Right cardiac atrium (tissue), 5 donors: Measurements from ENCODE around the gene UNC119. TPM values are rescaled to one million over a fixed set of nuclear protein-coding genes. Genes with fewer than 3 reads are reported as not detected.
A peak's percentile ranks its signal among the peaks of the same experiment; 100 is the strongest.
"Not testable (repeated sequence)": the region's sequence is repeated elsewhere in the genome, so short reads cannot be mapped to it uniquely, and the experiment has no call there.

Experiments used
- ATAC-seq, 2 donors: fragments of 200-7000 bp; cut with Tn5 transposase; one replicate each; pipeline versions ENCODE4 v1.8.0 to v1.9.1; 2020; ENCODE audit warnings: moderate library complexity in 2 of 2, mild to moderate bottlenecking in 1 of 2
- DNase-seq, 3 donors: peaks; one replicate each; pipeline ENCODE4 v3.0.0-alpha.2; 2020
- H3K27ac ChIP-seq: one replicate; pipeline ENCODE4 v1.5.1; 2013; ENCODE audit warnings: mild to moderate bottlenecking, low read length, control low read depth, moderate library complexity
- H3K27me3 ChIP-seq: one replicate; pipeline ENCODE4 v1.6.1; 2013; ENCODE audit not compliant: control insufficient read depth, insufficient read depth
- H3K4me1 ChIP-seq: one replicate; pipeline ENCODE4 v1.6.1; 2013; ENCODE audit warnings: low read length; ENCODE audit not compliant: control insufficient read depth, insufficient read depth
- H3K4me3 ChIP-seq: one replicate; pipeline ENCODE4 v1.5.1; 2013; ENCODE audit warnings: low read length, control low read depth
- H3K9me3 ChIP-seq: one replicate; pipeline ENCODE4 v1.6.1; 2013; ENCODE audit warnings: low read length; ENCODE audit not compliant: control insufficient read depth
- WGBS: extraction: QIAGEN DNeasy Blood & Tissue Kit; methylation state at CpG from one replicate; pipeline ENCODE4 v1.1.7; 2013; 5-methylcytosine and 5-hydroxymethylcytosine counted together
- intact Hi-C, 4 donors: fragments of 100-400 bp; cut with DNase I; formaldehyde crosslinking; loops; one replicate each; pipeline versions ENCODE4 v1.11.0 to v1.14.0; 2022 to 2023
- polyA plus RNA-seq: library from polyadenylated mRNA; stranded (reverse); fragments of 200-250 nt; gene quantifications from one replicate; pipeline ENCODE4 v1.2.3, GENCODE V29; 2013
- total RNA-seq, 4 donors: library from RNA; stranded (reverse); fragmentation: NEBNext Ultra II Directional; extraction: Animal tissue kit (Norgen Biotek cat#: 25700); gene quantifications; one replicate each; pipeline ENCODE4 v1.2.1, GENCODE V29; 2021
- donor health status: healthy with polysubstance abuse.
- donor health status: DM: no; HTN: yes; CAD: no.
- donor health status: DM: no; HTN: no; CAD: no.
- donor health status: DM: no; HTN: yes; CAD: no; lungs with severe emphysema.
- donor health status: DM: yes; HTN: yes; CAD: no.

Gene UNC119
- total and polyA plus RNA-seq, 5 donors = 14.0 to 28.8 (median 22.8) TPM

- Histone ChIP-seq H3K27me3 (no peaks in the 10 kb centered on the region), H3K27ac (no peak overlapping the region), H3K4me3 (no peak overlapping the region), H3K9me3 (no peaks in the 10 kb centered on the region), H3K4me1 (no peaks in the 10 kb centered on the region)
- ATAC-seq (no peak), DNase-seq (no peak)
- intact Hi-C loops = no loop called here
- WGBS = 100% methylated on average over 3 of the region's 3 CpGs
Measured at GRCh38 chr17:28580959-28581358, 28.5 kb upstream of the UNC119 start.

DNA sequence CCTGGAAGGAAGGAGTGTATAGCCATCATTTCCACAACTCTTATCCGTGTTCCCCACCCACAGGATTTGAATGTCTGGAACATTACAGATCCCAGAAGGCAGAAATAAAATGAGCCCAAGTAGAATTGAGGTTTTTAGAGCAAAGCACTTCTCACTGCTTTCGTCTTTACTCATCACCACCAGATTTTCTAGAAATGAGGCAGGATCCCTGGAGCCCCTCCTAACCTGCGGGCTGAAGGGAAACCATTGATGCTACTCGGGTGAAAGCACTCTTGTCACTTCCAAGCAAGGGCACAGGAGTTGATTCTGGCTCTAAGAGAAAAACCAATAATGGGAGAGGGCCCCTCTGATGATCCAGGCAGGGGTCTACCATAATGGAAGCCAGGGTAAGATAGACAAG, 27.1 kb upstream of the UNC119 start:
- Histone ChIP-seq H3K27me3 (no peaks in the 10 kb centered on the region), H3K4me3 (no peak overlapping the region), H3K27ac (no peak overlapping the region), H3K4me1 (no peaks in the 10 kb centered on the region), H3K9me3 (no peaks in the 10 kb centered on the region)
- WGBS = 89% methylated on average over 4 of the region's 4 CpGs
- DNase-seq (no peak), ATAC-seq (no peak)
- intact Hi-C loops = no loop called here

GRCh38 chr17:28578246-28579195, 26.1 kb upstream of the UNC119 start:
- Histone ChIP-seq H3K27ac (no peak overlapping the region), H3K9me3 (no peaks in the 10 kb centered on the region), H3K4me3 (no peak overlapping the region), H3K4me1 (no peaks in the 10 kb centered on the region), H3K27me3 (no peaks in the 10 kb centered on the region)
- intact Hi-C loops = no loop called here
- no peak for ATAC-seq
- DNase-seq = no peak
- 97% methylated on average over 8 of the region's 8 CpGs for WGBS

DNA sequence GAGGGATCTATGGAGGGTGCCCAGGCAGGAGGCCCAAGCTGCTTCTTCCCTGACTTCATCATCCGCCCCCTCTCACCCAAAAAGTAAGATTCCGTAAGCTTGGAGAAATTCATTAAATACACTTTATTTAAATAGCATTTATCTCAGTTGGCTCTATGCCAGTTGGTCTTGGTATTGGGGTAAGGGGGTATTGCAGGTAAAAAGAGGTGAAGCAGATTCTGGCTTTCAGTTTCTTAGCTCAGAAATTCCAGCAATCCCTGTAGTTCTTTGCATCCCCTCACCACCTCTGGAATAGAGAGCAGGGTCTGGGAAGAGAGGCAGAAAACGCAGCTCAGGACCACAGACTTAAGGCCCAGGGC, 25.0 kb upstream of the UNC119 start:
- no peaks in the 10 kb centered on the region for H3K4me1 ChIP-seq
- no peak overlapping the region for H3K27ac ChIP-seq
- intact Hi-C loops = no loop called here
- no peaks in the 10 kb centered on the region for H3K9me3 ChIP-seq
- 96% methylated on average over 3 of the region's 3 CpGs for WGBS
- no peak overlapping the region for H3K4me3 ChIP-seq
- DNase-seq (no peak), ATAC-seq (no peak)
- no peaks in the 10 kb centered on the region for H3K27me3 ChIP-seq

- 5% methylated on average over 25 of the region's 26 CpGs for WGBS
- peak; percentile 96 for ATAC-seq
- Histone ChIP-seq H3K9me3 (no peaks in the 10 kb centered on the region), H3K27ac (peak within 1 kb of the TSS; percentile 40), H3K27me3 (no peaks in the 10 kb centered on the region), H3K4me3 (peak within 1 kb of the TSS; percentile 16), H3K4me1 (no peaks in the 10 kb centered on the region)
- peak; percentile 98 to 100 (median 99) for DNase-seq
- intact Hi-C loops = no loop called here
Measured at GRCh38 chr17:28576758-28577465, 24.5 kb upstream of the UNC119 start, which contains the start of gene ALDOC. TSS of gene ALDOC (minus strand) at chr17:28576895. CDS start at chr17:28575532, 1,363 bp downstream.

- H3K4me1 ChIP-seq, H3K27me3 ChIP-seq, ATAC-seq, intact Hi-C loops, H3K9me3 ChIP-seq, DNase-seq: not testable (repeated sequence)
- Histone ChIP-seq H3K27ac (peak overlapping the region; percentile 20), H3K4me3 (peak overlapping the region; percentile 16)
- 54% methylated on average over 3 of the region's 3 CpGs for WGBS
Measured at GRCh38 chr17:28576016-28576415, 23.6 kb upstream of the UNC119 start.

DNA sequence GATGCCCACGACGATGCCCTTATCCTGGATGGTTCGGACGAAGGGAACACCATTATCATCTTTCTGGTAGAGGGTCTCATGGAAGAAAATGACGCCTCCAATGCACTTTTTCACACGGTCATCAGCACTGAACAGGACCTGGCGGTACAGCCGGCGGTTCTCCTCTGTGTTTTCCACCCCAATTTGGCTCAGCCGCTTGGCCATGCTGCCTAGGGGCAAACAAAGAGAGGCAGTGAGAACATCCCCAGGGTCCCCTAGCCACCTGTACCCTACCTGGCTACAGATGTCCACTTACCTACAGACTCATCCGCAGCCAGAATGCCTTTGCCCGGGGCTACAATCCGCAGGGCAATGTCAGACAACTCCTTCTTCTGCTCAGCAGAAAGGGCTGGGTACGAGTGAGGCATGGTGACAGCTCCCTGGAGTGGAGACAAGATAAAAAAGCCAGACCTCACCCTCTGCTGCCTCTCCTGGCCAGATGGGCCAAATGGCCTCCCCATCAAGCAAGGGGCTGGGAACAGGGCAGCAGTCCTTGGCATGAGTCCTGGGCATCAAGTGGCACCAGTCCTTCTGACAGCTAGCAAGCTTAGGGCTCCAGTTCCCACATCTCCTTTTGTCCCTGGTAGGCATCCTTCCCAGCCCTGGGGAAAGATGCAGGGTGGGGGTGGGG, 22.8 kb upstream of the UNC119 start:
- peak overlapping the region; percentile 18 for H3K27ac ChIP-seq
- peak; percentile 49 to 53 for ATAC-seq

GRCh38 chr17:28574526-28574925, 22.1 kb upstream of the UNC119 start:
- Histone ChIP-seq H3K4me1 (no peaks in the 10 kb centered on the region), H3K27ac (no peak overlapping the region), H3K4me3 (no peak overlapping the region), H3K27me3 (no peaks in the 10 kb centered on the region), H3K9me3 (no peaks in the 10 kb centered on the region)
- DNase-seq = no peak
- 79% methylated on average over 7 of the region's 7 CpGs for WGBS
- ATAC-seq = no peak
- intact Hi-C loops = no loop called here

More for the DNA sequence above, 22.8 kb upstream of the UNC119 start:
- Histone ChIP-seq H3K4me1 (no peaks in the 10 kb centered on the region), H3K27me3 (no peaks in the 10 kb centered on the region), H3K9me3 (no peaks in the 10 kb centered on the region), H3K4me3 (no peak overlapping the region)
- WGBS = 68% methylated on average over 14 of the region's 14 CpGs
- intact Hi-C loops = no loop called here
- DNase-seq = peak; percentile 73 to 90 (median 82)

DNA sequence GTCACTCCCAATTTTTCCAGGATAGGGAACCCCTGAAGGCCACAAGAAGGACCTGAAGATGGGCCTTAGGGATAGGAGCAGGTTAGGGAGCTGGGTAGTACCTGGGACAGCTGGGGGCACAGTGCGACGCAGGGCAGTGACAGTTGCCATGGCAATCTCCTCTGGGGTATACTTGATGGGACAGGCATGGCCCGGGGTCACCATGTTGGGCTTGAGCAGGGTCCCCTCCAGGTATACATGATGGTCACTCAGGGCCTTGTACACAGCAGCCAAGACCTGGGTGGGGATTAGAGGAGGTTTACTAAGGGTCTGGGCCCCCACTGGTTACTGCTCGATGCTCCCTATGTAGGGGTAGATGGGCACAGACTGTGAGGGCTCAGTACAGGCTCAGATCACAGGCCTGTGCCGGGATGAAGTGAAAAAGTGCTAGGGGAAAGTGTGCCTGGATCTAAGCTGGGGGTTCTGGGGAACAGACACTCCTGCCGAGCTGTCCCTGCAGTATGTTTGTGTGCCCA, 21.6 kb upstream of the UNC119 start:
- H3K4me3 ChIP-seq = no peak overlapping the region
- H3K9me3 ChIP-seq = no peaks in the 10 kb centered on the region
- ATAC-seq = no peak
- no peak overlapping the region for H3K27ac ChIP-seq
- no peak for DNase-seq
- H3K27me3 ChIP-seq = no peaks in the 10 kb centered on the region
- 95% methylated on average over 6 of the region's 6 CpGs for WGBS
- no peaks in the 10 kb centered on the region for H3K4me1 ChIP-seq
- intact Hi-C loops = no loop called here

DNA sequence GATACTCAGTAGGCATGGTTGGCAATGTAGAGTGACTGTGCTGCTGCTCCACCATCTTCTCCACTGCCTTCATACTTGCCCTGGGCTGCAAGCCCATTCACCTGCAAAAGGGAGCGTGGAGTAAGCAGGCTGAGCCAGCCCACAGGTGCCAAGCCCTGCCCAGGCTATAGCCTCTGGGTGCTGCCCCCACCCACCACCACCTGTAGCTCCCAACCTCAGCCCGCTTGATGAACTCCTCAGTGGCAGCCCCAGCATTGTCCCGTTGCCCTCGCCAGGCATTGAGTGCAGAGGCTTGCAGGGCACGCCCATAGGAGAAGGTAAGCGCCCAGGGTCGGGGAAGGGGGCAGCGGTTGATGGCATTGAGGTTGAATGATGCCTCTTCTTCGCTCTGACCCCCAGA, 21.1 kb upstream of the UNC119 start:
- no peak for ATAC-seq
- no peaks in the 10 kb centered on the region for H3K9me3 ChIP-seq
- H3K27me3 ChIP-seq = no peaks in the 10 kb centered on the region
- H3K4me3 ChIP-seq = no peak overlapping the region
- intact Hi-C loops = no loop called here
- no peak for DNase-seq
- WGBS = 96% methylated on average over 9 of the region's 9 CpGs
- H3K4me1 ChIP-seq = no peaks in the 10 kb centered on the region
- H3K27ac ChIP-seq = no peak overlapping the region

DNA sequence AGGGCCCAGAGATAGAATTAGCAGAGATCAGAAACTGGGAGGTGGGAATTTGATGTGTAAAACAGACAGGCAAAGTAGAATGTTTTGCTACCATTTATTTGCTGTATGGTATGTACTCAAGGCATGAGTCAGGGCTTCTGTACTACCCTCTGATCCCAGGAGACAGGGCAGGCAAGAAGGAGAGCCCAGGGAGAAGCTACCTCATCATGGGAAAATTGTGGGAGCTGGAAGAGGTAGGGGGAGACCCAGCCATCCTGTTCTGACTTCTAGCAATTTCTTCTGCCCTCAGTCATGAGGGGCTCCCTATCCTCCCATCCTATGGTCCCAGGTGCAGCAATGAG, 20.6 kb upstream of the UNC119 start:
- Histone ChIP-seq H3K27ac (no peak overlapping the region), H3K4me1 (no peaks in the 10 kb centered on the region), H3K9me3 (no peaks in the 10 kb centered on the region), H3K4me3 (no peak overlapping the region), H3K27me3 (no peaks in the 10 kb centered on the region)
- intact Hi-C loops = no loop called here
- ATAC-seq (no peak), DNase-seq (no peak)
